HEK293 (cell line): ENCODE results near the gene PCCA.

Source experiments
- CTCF ChIA-PET: fragments of 350-600 bp; formaldehyde crosslinking; extraction: SDS; loops from one replicate; lab custom pipeline; 2021; ENCODE audit warnings: antibody characterized with exemption; lab: Yijun Ruan, JAX
- POLR2A ChIA-PET: fragments of 300-600 bp; formaldehyde crosslinking; extraction: SDS; loops from one replicate; lab custom pipeline; 2020; ENCODE audit warnings: antibody characterized with exemption, inconsistent platforms; lab: Yijun Ruan, JAX
- H3K27ac ChIP-seq: fragments of 200-500 bp; sonication (Bioruptor generic); 2 replicates; pipeline ENCODE4 v1.5.1; 2014; ENCODE audit warnings: low read depth, low read length, control low read depth, inconsistent platforms; ENCODE audit errors: extremely low read depth
- H3K36me3 ChIP-seq, 2 experiments: fragments of 200-500 bp in 1 of 2; sonication (Bioruptor generic) in 1 of 2; 1 replicate in 1 of 2; 2 replicates in 1 of 2; pipeline ENCODE4 v1.5.1; 2014 to 2017; ENCODE audit warnings: inconsistent platforms in 2 of 2, low read length in 2 of 2; ENCODE audit not compliant: control insufficient read depth in 2 of 2, insufficient read depth in 1 of 2
- H3K4me1 ChIP-seq: fragments of 200-500 bp; sonication (Bioruptor generic); 2 replicates; pipeline ENCODE4 v1.5.1; 2014; ENCODE audit warnings: mild to moderate bottlenecking, low read length, inconsistent platforms; ENCODE audit not compliant: control insufficient read depth, insufficient read depth
- H3K4me3 ChIP-seq: 2 replicates; pipeline ENCODE4 v1.5.1; 2011; ENCODE audit warnings: low read depth, mild to moderate bottlenecking, control low read depth, low read length, moderate library complexity
- H3K9me3 ChIP-seq: fragments of 200-500 bp; sonication (Bioruptor generic); 2 replicates; pipeline ENCODE4 v1.5.1; 2014; ENCODE audit warnings: low read depth, low read length, inconsistent platforms; ENCODE audit not compliant: control insufficient read depth, insufficient read depth
- ATF2 ChIP-seq: fragments of 450-650 bp; formaldehyde crosslinking; IDR thresholded peaks from 2 replicates; pipeline ENCODE4 v1.5.1; 2016; ENCODE audit warnings: missing biosample characterization, missing genetic modification characterization, low read depth
- BCL6B ChIP-seq: fragments of 450-650 bp; formaldehyde crosslinking; IDR thresholded peaks from 2 replicates; pipeline ENCODE4 v1.5.1; 2017; ENCODE audit warnings: missing biosample characterization, missing genetic modification characterization
- GFI1B ChIP-seq: fragments of 450-650 bp; formaldehyde crosslinking; IDR thresholded peaks from 2 replicates; pipeline ENCODE4 v1.5.1; 2016; ENCODE audit warnings: missing biosample characterization, missing genetic modification characterization
- HIC1 ChIP-seq: fragments of 450-650 bp; formaldehyde crosslinking; IDR thresholded peaks from 2 replicates; pipeline ENCODE4 v1.5.1; 2016; ENCODE audit warnings: missing biosample characterization, missing genetic modification characterization
- OSR2 ChIP-seq: fragments of 450-650 bp; formaldehyde crosslinking; IDR thresholded peaks from 2 replicates; pipeline ENCODE4 v1.5.1; 2016; ENCODE audit warnings: missing biosample characterization, missing genetic modification characterization
- SCRT1 ChIP-seq: fragments of 450-650 bp; formaldehyde crosslinking; IDR thresholded peaks from 2 replicates; pipeline ENCODE4 v1.5.1; 2016; ENCODE audit warnings: missing biosample characterization, missing genetic modification characterization, borderline replicate concordance
- ZBTB17 ChIP-seq: fragments of 450-650 bp; formaldehyde crosslinking; IDR thresholded peaks from 2 replicates; pipeline ENCODE4 v1.5.1; 2016; ENCODE audit warnings: missing biosample characterization, missing genetic modification characterization
- ZIC2 ChIP-seq: fragments of 450-650 bp; formaldehyde crosslinking; IDR thresholded peaks from 2 replicates; pipeline ENCODE4 v1.5.1; 2016; ENCODE audit warnings: missing biosample characterization, missing genetic modification characterization
- ZNF112 ChIP-seq: fragments of 450-650 bp; formaldehyde crosslinking; IDR thresholded peaks from 2 replicates; pipeline ENCODE4 v1.5.0; 2017; ENCODE audit warnings: missing biosample characterization, missing genetic modification characterization
- ZNF114 ChIP-seq: fragments of 450-650 bp; formaldehyde crosslinking; IDR thresholded peaks from 2 replicates; pipeline ENCODE4 v1.5.0; 2017; ENCODE audit warnings: missing biosample characterization, missing genetic modification characterization
- ZNF18 ChIP-seq: fragments of 450-650 bp; formaldehyde crosslinking; IDR thresholded peaks from 2 replicates; pipeline ENCODE4 v1.5.1; 2016; ENCODE audit warnings: missing biosample characterization, missing genetic modification characterization
- ZNF211 ChIP-seq: fragments of 450-650 bp; formaldehyde crosslinking; IDR thresholded peaks from 2 replicates; pipeline ENCODE4 v1.5.1; 2016; ENCODE audit warnings: low read depth, missing biosample characterization, missing genetic modification characterization
- ZNF24 ChIP-seq: fragments of 450-650 bp; formaldehyde crosslinking; IDR thresholded peaks from 2 replicates; pipeline ENCODE4 v1.5.1; 2016; ENCODE audit warnings: missing biosample characterization, missing genetic modification characterization
- ZNF433 ChIP-seq: fragments of 450-650 bp; formaldehyde crosslinking; IDR thresholded peaks from 2 replicates; pipeline ENCODE4 v1.5.1; 2016; ENCODE audit warnings: missing biosample characterization, missing genetic modification characterization, low read depth
- ZNF518A ChIP-seq: fragments of 450-650 bp; formaldehyde crosslinking; conservative IDR thresholded peaks from 2 replicates; pipeline ENCODE4 v1.5.1; 2016; ENCODE audit warnings: low read depth, missing biosample characterization, missing genetic modification characterization
- ZNF521 ChIP-seq: fragments of 450-650 bp; formaldehyde crosslinking; IDR thresholded peaks from 2 replicates; pipeline ENCODE4 v1.5.1; 2017; ENCODE audit warnings: missing biosample characterization, mild to moderate bottlenecking, missing genetic modification characterization
- ZNF560 ChIP-seq: fragments of 450-650 bp; formaldehyde crosslinking; IDR thresholded peaks from 2 replicates; pipeline ENCODE4 v1.5.1; 2017; ENCODE audit warnings: missing biosample characterization, missing genetic modification characterization, borderline replicate concordance
- ZNF660 ChIP-seq: fragments of 450-650 bp; IDR thresholded peaks from 2 replicates; pipeline ENCODE4 v1.5.1; 2018; ENCODE audit warnings: missing biosample characterization, mild to moderate bottlenecking, missing genetic modification characterization
- ZNF692 ChIP-seq: fragments of 450-650 bp; formaldehyde crosslinking; IDR thresholded peaks from 2 replicates; pipeline ENCODE4 v1.5.1; 2016; ENCODE audit warnings: missing biosample characterization, missing genetic modification characterization
- ZNF701 ChIP-seq: fragments of 450-650 bp; formaldehyde crosslinking; IDR thresholded peaks from 2 replicates; pipeline ENCODE4 v1.5.1; 2016; ENCODE audit warnings: missing biosample characterization, missing genetic modification characterization
- ZNF707 ChIP-seq: fragments of 450-650 bp; formaldehyde crosslinking; IDR thresholded peaks from 2 replicates; pipeline ENCODE4 v1.5.1; 2016; ENCODE audit warnings: missing biosample characterization, missing genetic modification characterization
- ZSCAN4 ChIP-seq: fragments of 450-650 bp; formaldehyde crosslinking; IDR thresholded peaks from 2 replicates; pipeline ENCODE4 v1.5.1; 2017; ENCODE audit warnings: missing biosample characterization, missing genetic modification characterization

PCCA gene

GRCh38 chr13:100443278-100443997 lies 354.5 kb downstream of the PCCA start (continued):
- TF ChIP-seq GFI1B (no peak), ZNF660 (no peak), ZNF18 (tag by site-specific recombination) (no peak), OSR2 (tag by site-specific recombination) (no peak), HIC1 (tag by site-specific recombination) (peak; percentile 37; the same call in 1 of the 2 replicates), ZIC2 (tag by site-specific recombination) (peak; percentile 30; the same call in 1 of the 2 replicates), ZNF112 (tag by site-specific recombination) (no peak), ZNF24 (tag by site-specific recombination) (0 out of 2 replicates have a peak, but pooled peaks have one; percentile 30), ATF2 (tag by site-specific recombination) (peak; percentile 48), ZNF518A (tag by site-specific recombination) (no peak), ZNF701 (tag by site-specific recombination) (no peak), ZNF211 (tag by site-specific recombination) (no peak), SCRT1 (no peak), ZBTB17 (tag by site-specific recombination) (peak; percentile 45; the same call in 1 of the 2 replicates)

GRCh38 chr13:100443998-100444328 lies 355.1 kb downstream of the PCCA start:
- Histone ChIP-seq H3K36me3 (no peaks in the 10 kb centered on the region), H3K4me3 (no peak overlapping the region)
- TF ChIP-seq ZNF707 (no peak), ZNF433 (tag by site-specific recombination) (no peak), BCL6B (tag by site-specific recombination) (no peak), ZNF114 (tag by site-specific recombination) (no peak), ZNF692 (tag by site-specific recombination) (no peak), ZNF560 (tag by site-specific recombination) (no peak), ZSCAN4 (no peak), ZNF521 (no peak)

More at GRCh38 chr13:100443998-100444328, 355.1 kb downstream of the PCCA start:
- H3K4me1 ChIP-seq = no peaks in the 10 kb centered on the region
- CTCF ChIA-PET = interaction anchor here (0.6 kb wide), 2 partner anchors 42 to 66 kb away, joined by 3 to 4 read pairs; no protein-coding TSS in a partner anchor
- POLR2A ChIA-PET = no interaction called here
- no peak overlapping the region for H3K27ac ChIP-seq
- no peaks in the 10 kb centered on the region for H3K9me3 ChIP-seq
